Common myeloid progenitor, CD34-positive (primary cell): ENCODE data around the gene ALLC.
"Not testable (repeated sequence)": the region's sequence is repeated elsewhere in the genome, so short reads cannot be mapped to it uniquely, and the experiment has no call there.

Source experiments
- CTCF ChIA-PET: fragments of 350-600 bp; sonication (Branson Sonifier 250); formaldehyde crosslinking; loops from one replicate; lab custom pipeline; 2021; ENCODE audit warnings: antibody characterized with exemption; lab: Charles Lee
- POLR2A ChIA-PET: fragments of 350-600 bp; sonication (Branson Sonifier 250); formaldehyde crosslinking; loops from one replicate; lab custom pipeline; 2021; ENCODE audit warnings: antibody characterized with exemption; lab: Charles Lee
- DNase-seq, 3 donors: peaks; one replicate each; pipeline versions ENCODE4 v3.0.0 to v3.0.0-alpha.2; 2013
- H3K27ac ChIP-seq, 2 experiments: 1 replicate in 1 of 2; 2 replicates in 1 of 2; pipeline ENCODE4 v1.7.0; 2013; ENCODE audit warnings: inconsistent platforms in 2 of 2, low read length in 2 of 2, mild to moderate bottlenecking in 2 of 2, low read depth in 1 of 2, moderate library complexity in 1 of 2; ENCODE audit not compliant: severe bottlenecking in 2 of 2, insufficient read depth in 1 of 2, poor library complexity in 1 of 2
- H3K27me3 ChIP-seq, 5 experiments: replicated peaks in 2 of 5; 1 replicate in 3 of 5; 2 replicates in 2 of 5; pipeline versions ENCODE4 v1.6.1 to v1.7.0; 2013; ENCODE audit warnings: low read length in 4 of 5, mild to moderate bottlenecking in 2 of 5, moderate library complexity in 2 of 5, inconsistent platforms in 1 of 5; ENCODE audit not compliant: insufficient read depth in 5 of 5, control insufficient read depth in 4 of 5
- H3K36me3 ChIP-seq, 4 experiments: 1 replicate in 2 of 4; 2 replicates in 2 of 4; pipeline versions ENCODE4 v1.6.1 to v1.7.0; 2013; ENCODE audit warnings: low read length in 3 of 4, control low read depth in 1 of 4, mild to moderate bottlenecking in 1 of 4; ENCODE audit not compliant: control insufficient read depth in 4 of 4, insufficient read depth in 4 of 4
- H3K4me1 ChIP-seq, 4 experiments: 1 replicate in 3 of 4; 2 replicates in 1 of 4; pipeline versions ENCODE4 v1.6.1 to v1.7.1; 2013; ENCODE audit warnings: low read length in 3 of 4, mild to moderate bottlenecking in 3 of 4, control low read depth in 1 of 4, inconsistent platforms in 1 of 4, moderate library complexity in 1 of 4; ENCODE audit not compliant: control insufficient read depth in 4 of 4, insufficient read depth in 4 of 4; ENCODE audit errors: control extremely low read depth in 1 of 4
- H3K4me3 ChIP-seq, 7 experiments: 1 replicate in 4 of 7; 2 replicates in 3 of 7; pipeline versions ENCODE4 v1.5.1 to v1.7.0; 2013; ENCODE audit warnings: mild to moderate bottlenecking in 7 of 7, low read length in 6 of 7, moderate library complexity in 6 of 7, inconsistent platforms in 2 of 7, low read depth in 2 of 7, control low read depth in 1 of 7; ENCODE audit not compliant: insufficient read depth in 4 of 7, control insufficient read depth in 1 of 7; ENCODE audit errors: extremely low read depth in 1 of 7
- H3K9me3 ChIP-seq, 5 experiments: 1 replicate in 4 of 5; 2 replicates in 1 of 5; pipeline versions ENCODE4 v1.6.1 to v1.7.1; 2013; ENCODE audit warnings: low read length in 4 of 5, mild to moderate bottlenecking in 2 of 5, inconsistent platforms in 1 of 5, low read depth in 1 of 5, moderate library complexity in 1 of 5; ENCODE audit not compliant: control insufficient read depth in 4 of 5, insufficient read depth in 2 of 5; ENCODE audit errors: control extremely low read depth in 1 of 5
- whole genome bisulfite sequencing: methylation state at CpG from one replicate; pipeline ENCODE4 v1.1.5; 2013; ENCODE audit not compliant: insufficient coverage; 5-methylcytosine and 5-hydroxymethylcytosine counted together

Gene ALLC

DNA sequence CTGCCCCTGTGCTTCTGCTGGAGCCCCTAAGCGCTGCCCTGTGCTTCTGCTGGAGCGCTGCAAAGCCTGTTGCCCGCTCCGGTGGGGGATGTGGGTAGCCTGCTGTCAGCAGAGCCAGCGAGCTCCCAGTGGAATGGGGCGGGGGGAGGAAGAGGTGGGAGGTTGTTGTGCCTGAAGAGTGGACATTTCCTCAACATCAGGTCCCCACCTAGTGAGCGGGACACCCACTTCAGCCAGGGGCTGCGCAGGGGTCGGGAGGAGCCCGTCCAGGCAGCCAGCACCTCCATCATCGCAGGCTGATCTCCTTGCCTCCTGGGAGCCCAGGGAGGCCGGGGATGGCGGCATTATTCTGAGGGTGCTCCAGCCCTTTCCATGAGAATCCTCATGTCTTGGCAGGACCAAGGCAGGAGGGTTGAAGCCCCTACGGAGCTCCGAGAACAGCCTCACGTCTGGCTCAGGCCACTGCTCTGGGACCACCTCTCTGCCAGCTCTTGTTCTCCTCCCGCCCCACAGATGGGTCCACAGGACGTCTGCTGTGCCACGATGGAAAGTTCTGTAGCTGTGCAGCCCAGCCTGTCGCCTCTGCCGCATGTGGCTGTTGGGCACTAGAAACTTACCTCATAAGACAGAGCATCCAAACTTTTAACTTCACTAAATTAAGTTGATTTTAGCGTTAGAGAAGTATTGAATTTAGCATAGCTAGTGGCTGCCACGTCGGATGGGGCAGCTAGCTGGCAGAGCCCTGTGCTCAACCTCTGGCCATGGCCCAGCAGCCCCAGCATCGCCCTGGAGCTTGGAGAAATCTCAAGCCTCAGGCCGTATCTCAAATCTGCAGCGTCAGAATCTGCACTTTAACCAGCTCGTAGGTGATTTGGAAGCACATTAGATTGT, 1.9 kb upstream of the ALLC start:
- no peaks in the 10 kb centered on the region for H3K27me3 ChIP-seq
- H3K27ac ChIP-seq, result no peak overlapping the region
- no peaks in the 10 kb centered on the region for H3K9me3 ChIP-seq
- ChIA-PET POLR2A (no interaction called here), CTCF (interaction anchor here (0.8 to 1.1 kb wide), 3 partner anchors 60 to 180 kb away, joined by 3 read pairs; no protein-coding TSS in a partner anchor)
- DNase-seq, result no peak
- H3K4me1 ChIP-seq, result peaks cover 0 to 15% (median 11%) of the 10 kb centered on the region in 4 experiments
- no peaks in the 10 kb centered on the region for H3K36me3 ChIP-seq
- 95% methylated on average over 21 of the region's 28 CpGs for WGBS
- H3K4me3 ChIP-seq, result no peak overlapping the region

DNA sequence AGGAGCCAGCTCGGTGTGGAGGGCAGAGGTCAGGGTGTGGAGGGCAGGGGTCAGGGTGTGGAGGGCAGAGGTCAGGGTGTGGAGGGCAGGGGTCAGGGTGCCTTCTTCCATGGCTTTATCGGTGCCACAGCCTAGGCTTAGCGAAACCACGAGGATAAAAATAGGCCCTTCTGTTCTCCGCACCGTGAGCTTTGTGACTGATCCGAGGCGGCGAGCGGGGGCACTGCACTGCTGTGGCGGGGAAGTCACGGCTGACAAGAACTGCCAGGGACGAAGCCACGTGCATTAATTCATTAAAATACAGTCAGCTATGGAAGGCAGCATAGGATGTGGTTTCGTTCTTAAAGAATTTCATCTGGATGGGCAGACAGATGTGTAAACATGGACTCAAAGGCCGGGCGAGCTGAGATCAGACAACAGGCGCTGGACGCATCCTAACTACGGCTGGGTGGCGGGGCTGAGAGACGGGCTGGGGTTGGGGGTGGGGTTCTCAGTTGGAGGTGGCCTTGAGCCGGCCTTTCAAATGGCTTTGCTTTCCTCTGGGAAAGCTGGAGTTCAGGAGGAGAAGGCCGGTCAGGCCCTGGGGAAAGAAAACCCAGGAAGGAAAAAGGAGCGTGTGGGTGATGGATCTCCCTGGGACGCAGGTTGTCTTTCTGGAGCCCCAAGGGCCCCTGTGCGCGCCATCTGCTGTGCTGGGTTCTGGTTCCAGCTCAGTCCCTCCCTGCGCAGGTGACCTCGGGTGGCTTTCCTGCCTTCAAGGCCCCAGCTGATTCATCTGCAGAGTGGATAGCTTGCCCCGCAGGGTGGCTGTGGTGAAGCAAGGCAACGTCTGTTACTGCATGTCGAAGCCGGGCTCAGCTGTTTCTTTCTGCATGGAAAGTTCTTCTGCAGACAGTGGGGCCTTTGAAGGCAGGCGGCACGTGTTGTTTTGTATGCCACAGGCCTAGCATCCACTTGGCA, 958 bp upstream of the ALLC start:
- no peak overlapping the region for H3K4me3 ChIP-seq
- H3K9me3 ChIP-seq, result no peaks in the 10 kb centered on the region
- no peak overlapping the region for H3K27ac ChIP-seq
- ChIA-PET POLR2A (no interaction called here), CTCF (interaction anchor here (0.8 to 1.1 kb wide), 4 partner anchors 9 to 181 kb away, joined by 3 read pairs; no protein-coding TSS in a partner anchor)
- H3K4me1 ChIP-seq, result peaks cover 0 to 7% (median 3%) of the 10 kb centered on the region in 4 experiments
- peak in 2 of 3 donors; percentile 16 to 25 for DNase-seq
- WGBS, result 82% methylated on average over 34 of the region's 36 CpGs
- H3K36me3 ChIP-seq, result no peaks in the 10 kb centered on the region
- no peaks in the 10 kb centered on the region for H3K27me3 ChIP-seq

- CTCF ChIA-PET, result no interaction called here
- no peak overlapping the region for H3K27ac ChIP-seq
These were observed 1.7 kb downstream of the ALLC start for GRCh38 chr2:3659447-3660432.

GRCh38 chr2:3660640-3661039, 2.6 kb downstream of the ALLC start:
- H3K36me3 ChIP-seq, H3K4me3 ChIP-seq, H3K4me1 ChIP-seq, POLR2A ChIA-PET, H3K27me3 ChIP-seq, DNase-seq, H3K27ac ChIP-seq, H3K9me3 ChIP-seq, CTCF ChIA-PET: not testable (repeated sequence)
- WGBS, result 97% methylated on average over 7 of the region's 7 CpGs

More at GRCh38 chr2:3659447-3660432, 1.7 kb downstream of the ALLC start:
- Histone ChIP-seq H3K4me1 (peaks cover 0 to 5% (median 0%) of the 10 kb centered on the region in 4 experiments), H3K36me3 (no peaks in the 10 kb centered on the region), H3K4me3 (no peak overlapping the region), H3K27me3 (no peaks in the 10 kb centered on the region), H3K9me3 (no peaks in the 10 kb centered on the region)
- POLR2A ChIA-PET, result no interaction called here
- WGBS, result 92% methylated on average over 19 of the region's 26 CpGs
- DNase-seq, result no peak

- no peak overlapping the region for H3K4me3 ChIP-seq
- WGBS, result no CpG with 5 or more reads among the region's 3 CpGs
- H3K9me3 ChIP-seq, result no peaks in the 10 kb centered on the region
- H3K27me3 ChIP-seq, result peaks cover 0 to 2% (median 0%) of the 10 kb centered on the region in 5 experiments
- ChIA-PET CTCF (no interaction called here), POLR2A (no interaction called here)
- no peak overlapping the region for H3K27ac ChIP-seq
- peaks cover 0 to 5% (median 0%) of the 10 kb centered on the region in 4 experiments for H3K4me1 ChIP-seq
- H3K36me3 ChIP-seq, result no peaks in the 10 kb centered on the region
- DNase-seq, result no peak
These were observed 3.2 kb downstream of the ALLC start for GRCh38 chr2:3661149-3661660.

DNA sequence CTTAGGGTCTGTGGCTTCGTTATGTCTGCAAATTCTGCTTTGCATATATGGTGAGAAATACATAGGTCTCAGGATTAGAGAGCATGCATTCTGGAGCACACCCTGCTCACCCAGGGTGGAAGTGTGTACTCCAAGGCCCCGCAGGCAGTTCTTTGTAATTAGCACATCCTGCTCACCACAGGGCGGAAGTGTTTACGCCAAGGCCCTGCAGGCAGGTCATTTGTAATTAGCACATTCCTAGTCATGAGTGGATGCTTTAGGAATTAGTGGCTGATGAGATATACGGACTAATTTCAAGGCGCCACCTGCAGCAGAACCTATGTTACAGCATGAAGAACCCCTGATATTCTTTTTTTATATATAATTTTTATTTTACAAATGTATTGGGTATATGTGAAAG, 4.2 kb downstream of the ALLC start:
- Histone ChIP-seq H3K27me3 (peaks cover 0 to 4% (median 2%) of the 10 kb centered on the region in 5 experiments), H3K9me3 (no peaks in the 10 kb centered on the region), H3K4me3 (no peak overlapping the region), H3K4me1 (peaks cover 0 to 5% (median 0%) of the 10 kb centered on the region in 4 experiments), H3K27ac (no peak overlapping the region), H3K36me3 (no peaks in the 10 kb centered on the region)
- WGBS, result 100% methylated on average over 4 of the region's 6 CpGs
- CTCF ChIA-PET, result no interaction called here
- POLR2A ChIA-PET, result no interaction called here
- no peak for DNase-seq
